DND-41 (cell line): ENCODE results near the gene HOXC5.

Source experiments
- ATAC-seq: fragments of 200-7000 bp; cut with Tn5 transposase; 3 replicates; pipeline ENCODE4 v1.9.1; 2021; ENCODE audit warnings: low read depth; ENCODE audit not compliant: insufficient read depth
- DNase-seq: peaks from one replicate; pipeline ENCODE4 v3.0.0-alpha.2; 2020
- H2AFZ ChIP-seq: 2 replicates; pipeline ENCODE4 v1.6.0; 2012; ENCODE audit warnings: low read depth, low read length
- H3K27ac ChIP-seq: 2 replicates; pipeline ENCODE4 v1.5.1; 2012; ENCODE audit warnings: low read length, inconsistent platforms
- H3K27me3 ChIP-seq: fragments of 200-600 bp; sonication (generic); 2 replicates; pipeline ENCODE4 v1.6.0; 2012; ENCODE audit warnings: low read length, mild to moderate bottlenecking, inconsistent platforms; ENCODE audit not compliant: insufficient read depth, poor library complexity
- H3K36me3 ChIP-seq: 2 replicates; pipeline ENCODE4 v1.5.1; 2012; ENCODE audit warnings: low read length, inconsistent platforms; ENCODE audit not compliant: insufficient read depth
- H3K4me1 ChIP-seq: 2 replicates; pipeline ENCODE4 v1.5.1; 2012; ENCODE audit warnings: mild to moderate bottlenecking, low read length; ENCODE audit not compliant: insufficient read depth
- H3K4me2 ChIP-seq: 2 replicates; pipeline ENCODE4 v1.6.0; 2012; ENCODE audit warnings: mild to moderate bottlenecking, moderate library complexity, low read length, inconsistent platforms; ENCODE audit not compliant: insufficient read depth
- H3K4me3 ChIP-seq, 2 experiments: fragments of 200-600 bp in 1 of 2; shearing (Covaris generic) in 1 of 2; 2 replicates each; pipeline ENCODE4 v1.5.1; 2012 to 2016; ENCODE audit warnings: inconsistent platforms in 2 of 2, low read length in 2 of 2, mild to moderate bottlenecking in 2 of 2, low read depth in 1 of 2, moderate library complexity in 1 of 2
- H3K79me2 ChIP-seq: 2 replicates; pipeline ENCODE4 v1.6.0; 2012; ENCODE audit warnings: low read length, inconsistent platforms; ENCODE audit not compliant: insufficient read depth
- H3K9ac ChIP-seq: 2 replicates; pipeline ENCODE4 v1.6.0; 2012; ENCODE audit warnings: low read depth, mild to moderate bottlenecking, inconsistent platforms, low read length, moderate library complexity
- H3K9me3 ChIP-seq: 2 replicates; pipeline ENCODE4 v1.5.1; 2012; ENCODE audit warnings: low read length, moderate library complexity, mild to moderate bottlenecking, inconsistent platforms; ENCODE audit not compliant: insufficient read depth, severe bottlenecking
- H4K20me1 ChIP-seq: 2 replicates; pipeline ENCODE4 v1.6.0; 2012; ENCODE audit warnings: low read length; ENCODE audit not compliant: insufficient read depth
- EZH2 ChIP-seq: IDR thresholded peaks from 3 replicates; pipeline ENCODE4 v1.6.1; 2012; ENCODE audit warnings: borderline replicate concordance, low read depth, mild to moderate bottlenecking, moderate library complexity, low read length, inconsistent platforms; ENCODE audit not compliant: severe bottlenecking
- TF ChIP-seq, protein P1 (sequence below): IDR thresholded peaks from 2 replicates; pipeline ENCODE4 v1.5.1; 2012; ENCODE audit warnings: borderline replicate concordance, low read length, moderate library complexity, mild to moderate bottlenecking; ENCODE audit not compliant: poor library complexity, severe bottlenecking; ENCODE audit errors: extremely low read depth

The HOXC5 gene

DNA sequence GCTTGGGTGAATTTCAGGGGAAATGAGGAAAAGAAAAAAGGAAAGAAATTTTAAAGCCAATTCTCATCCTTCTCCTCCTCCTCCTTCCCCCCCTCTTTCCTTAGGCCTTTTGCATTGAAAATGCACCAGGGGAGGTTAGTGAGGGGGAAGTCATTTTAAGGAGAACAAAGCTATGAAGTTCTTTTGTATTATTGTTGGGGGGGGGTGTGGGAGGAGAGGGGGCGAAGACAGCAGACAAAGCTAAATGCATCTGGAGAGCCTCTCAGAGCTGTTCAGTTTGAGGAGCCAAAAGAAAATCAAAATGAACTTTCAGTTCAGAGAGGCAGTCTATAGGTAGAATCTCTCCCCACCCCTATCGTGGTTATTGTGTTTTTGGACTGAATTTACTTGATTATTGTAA is 22.7 kb downstream of the HOXC5 start:
- ATAC-seq: no peak
- no peaks in the 10 kb centered on the region for H3K79me2 ChIP-seq
- TF ChIP-seq, protein P1, sequence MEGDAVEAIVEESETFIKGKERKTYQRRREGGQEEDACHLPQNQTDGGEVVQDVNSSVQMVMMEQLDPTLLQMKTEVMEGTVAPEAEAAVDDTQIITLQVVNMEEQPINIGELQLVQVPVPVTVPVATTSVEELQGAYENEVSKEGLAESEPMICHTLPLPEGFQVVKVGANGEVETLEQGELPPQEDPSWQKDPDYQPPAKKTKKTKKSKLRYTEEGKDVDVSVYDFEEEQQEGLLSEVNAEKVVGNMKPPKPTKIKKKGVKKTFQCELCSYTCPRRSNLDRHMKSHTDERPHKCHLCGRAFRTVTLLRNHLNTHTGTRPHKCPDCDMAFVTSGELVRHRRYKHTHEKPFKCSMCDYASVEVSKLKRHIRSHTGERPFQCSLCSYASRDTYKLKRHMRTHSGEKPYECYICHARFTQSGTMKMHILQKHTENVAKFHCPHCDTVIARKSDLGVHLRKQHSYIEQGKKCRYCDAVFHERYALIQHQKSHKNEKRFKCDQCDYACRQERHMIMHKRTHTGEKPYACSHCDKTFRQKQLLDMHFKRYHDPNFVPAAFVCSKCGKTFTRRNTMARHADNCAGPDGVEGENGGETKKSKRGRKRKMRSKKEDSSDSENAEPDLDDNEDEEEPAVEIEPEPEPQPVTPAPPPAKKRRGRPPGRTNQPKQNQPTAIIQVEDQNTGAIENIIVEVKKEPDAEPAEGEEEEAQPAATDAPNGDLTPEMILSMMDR: no peak
- no peak for TF ChIP-seq EZH2
- peaks cover 42% of the 10 kb centered on the region for H3K27me3 ChIP-seq
- H3K9ac ChIP-seq: no peak overlapping the region
- H4K20me1 ChIP-seq: no peaks in the 10 kb centered on the region
- H3K36me3 ChIP-seq: no peaks in the 10 kb centered on the region
- no peak overlapping the region for H3K27ac ChIP-seq
- 0 out of 2 replicates have a peak, but pooled peaks cover 6% of the 10 kb centered on the region for H3K4me1 ChIP-seq
- no peak overlapping the region for H3K4me3 ChIP-seq
- DNase-seq: no peak
- H3K4me2 ChIP-seq: no peak overlapping the region
- no peak overlapping the region for H2AFZ ChIP-seq
- H3K9me3 ChIP-seq: no peaks in the 10 kb centered on the region

DNA sequence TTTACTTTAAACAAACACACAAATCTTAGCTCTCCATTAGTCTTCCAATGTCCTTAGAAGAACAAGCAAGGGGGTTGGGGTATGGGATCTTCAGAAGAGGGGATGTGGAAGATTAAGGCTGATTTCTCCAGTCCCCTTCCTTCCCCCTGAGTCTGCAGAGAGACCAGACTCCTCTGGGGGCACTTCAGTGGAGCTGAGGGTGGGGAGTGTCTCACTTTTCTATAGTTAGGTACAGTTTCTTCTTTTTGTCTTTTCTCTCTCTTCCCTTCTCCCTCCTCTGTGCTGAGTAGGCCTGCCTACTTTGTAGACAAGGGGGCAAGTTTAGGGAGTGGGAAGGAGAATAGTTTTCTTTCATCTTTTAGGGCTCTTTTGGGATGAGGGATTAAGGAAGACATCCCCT is 23.3 kb downstream of the HOXC5 start:
- no peaks in the 10 kb centered on the region for H3K9me3 ChIP-seq
- no peaks in the 10 kb centered on the region for H3K79me2 ChIP-seq
- H3K4me2 ChIP-seq: no peak overlapping the region
- H3K36me3 ChIP-seq: no peaks in the 10 kb centered on the region
- no peaks in the 10 kb centered on the region for H4K20me1 ChIP-seq
- H3K27me3 ChIP-seq: peaks cover 42% of the 10 kb centered on the region
- no peak for DNase-seq
- no peak for ATAC-seq
- no peak overlapping the region for H3K4me3 ChIP-seq
- H3K27ac ChIP-seq: no peak overlapping the region
- TF ChIP-seq EZH2: no peak
- TF ChIP-seq, protein P1: no peak
- H3K9ac ChIP-seq: no peak overlapping the region
- H2AFZ ChIP-seq: no peak overlapping the region
- 0 out of 2 replicates have a peak, but pooled peaks cover 6% of the 10 kb centered on the region for H3K4me1 ChIP-seq

DNA sequence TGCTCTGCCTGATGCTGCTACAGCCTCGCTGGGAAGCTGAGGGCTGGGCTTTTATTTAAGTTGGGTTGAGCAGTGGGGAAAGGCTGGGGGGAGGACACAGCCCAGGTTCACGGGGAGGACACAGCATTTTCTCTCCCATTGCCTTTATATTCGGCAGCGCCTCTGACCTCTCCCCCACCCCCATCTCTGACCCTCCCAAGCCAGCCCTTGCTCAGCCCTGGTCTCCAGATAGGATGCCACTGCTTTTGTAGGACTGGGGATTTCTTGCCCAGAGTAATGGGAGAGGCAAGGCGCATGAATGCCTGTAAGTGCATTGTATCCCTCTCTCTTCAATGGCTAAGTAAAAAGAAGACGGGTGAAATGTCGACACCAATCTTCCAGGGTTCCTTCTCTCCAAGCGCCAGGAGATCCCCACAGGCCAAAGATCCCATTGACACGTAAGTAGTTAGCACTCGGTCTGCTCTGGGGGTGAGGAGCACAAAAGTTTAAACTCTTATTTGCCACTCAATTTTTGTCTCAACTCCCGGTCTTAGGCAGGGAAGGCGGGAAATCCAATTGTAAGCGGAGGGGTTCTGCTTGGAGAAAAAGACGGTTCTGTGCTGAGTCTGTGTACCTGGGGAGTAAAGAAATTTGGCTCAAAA is 25.4 kb downstream of the HOXC5 start:
- no peak overlapping the region for H3K4me2 ChIP-seq
- H3K4me1 ChIP-seq: no peaks in the 10 kb centered on the region
- H4K20me1 ChIP-seq: no peaks in the 10 kb centered on the region
- peaks cover 57% of the 10 kb centered on the region for H3K27me3 ChIP-seq
- H3K9ac ChIP-seq: no peak overlapping the region
- H3K4me3 ChIP-seq: no peak overlapping the region
- ATAC-seq (no peak), DNase-seq (no peak)
- H3K27ac ChIP-seq: no peak overlapping the region
- no peak overlapping the region for H2AFZ ChIP-seq
- no peak for TF ChIP-seq EZH2
- TF ChIP-seq, protein P1: no peak
- H3K79me2 ChIP-seq: no peaks in the 10 kb centered on the region
- H3K36me3 ChIP-seq: no peaks in the 10 kb centered on the region
- H3K9me3 ChIP-seq: no peaks in the 10 kb centered on the region
